GM21381 (cell line): Measurements from ENCODE around the gene NEK1.
A peak's percentile ranks its signal among the peaks of the same experiment; 100 is the strongest.
"Not testable (repeated sequence)": the region's sequence is repeated elsewhere in the genome, so short reads cannot be mapped to it uniquely, and the experiment has no call there.

Experiments used
- ATAC-seq: cut with Tn5 transposase; IDR thresholded peaks from one replicate; pipeline ENCODE4 v1.9.1; 2021; ENCODE audit warnings: mild to moderate bottlenecking, moderate library complexity; ENCODE audit not compliant: unreplicated experiment

NEK1 gene

DNA sequence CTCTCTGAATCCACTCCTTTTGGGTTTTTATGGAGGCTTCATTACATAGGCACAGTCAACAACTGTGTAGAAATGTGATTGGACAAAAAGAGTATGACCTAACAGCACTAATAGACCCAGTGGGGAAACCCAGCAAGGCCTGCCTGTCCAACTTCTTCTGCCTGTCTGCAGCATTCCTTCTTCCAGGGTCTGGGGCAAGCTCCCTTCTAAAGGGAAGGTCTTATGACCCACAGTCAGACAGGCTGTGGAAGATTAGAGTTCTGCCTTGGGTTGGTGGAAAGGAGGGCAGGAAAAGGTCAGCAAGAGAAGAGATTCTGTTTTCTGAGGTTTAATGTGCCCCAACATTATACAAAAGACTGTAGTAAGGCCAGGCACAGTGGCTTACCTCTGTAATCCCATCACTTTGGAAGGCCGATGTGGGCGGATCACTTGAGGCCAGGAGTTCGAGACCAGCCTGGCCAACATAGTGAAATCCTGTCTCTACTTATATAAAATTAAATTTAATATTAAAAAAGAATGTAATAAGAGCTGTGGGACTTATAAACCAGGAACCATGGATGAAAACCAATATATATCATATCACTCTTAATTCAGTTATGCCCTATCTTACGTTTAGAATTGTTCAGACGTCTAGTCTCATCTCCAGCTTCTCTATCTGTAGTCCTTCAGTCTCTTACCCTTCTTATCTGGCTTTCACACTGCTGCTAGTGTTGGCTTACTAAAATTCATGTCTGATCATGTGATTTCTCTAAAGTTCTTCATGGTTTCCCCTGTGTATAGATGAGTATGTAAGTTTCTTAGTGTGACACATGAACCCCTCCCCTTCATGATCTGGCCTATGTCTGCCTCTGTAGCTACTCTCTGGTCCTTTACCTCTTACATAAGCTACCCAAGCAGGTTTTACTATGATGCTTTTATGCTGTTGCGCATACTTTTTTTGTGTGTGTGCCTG, 14.2 kb upstream of the NEK1 start:
- ATAC-seq: no peak

- ATAC-seq: no peak
Measured at GRCh38 chr4:169625886-169626285, 13.5 kb upstream of the NEK1 start.

- ATAC-seq: not testable (repeated sequence)
Measured at GRCh38 chr4:169624012-169624411, 11.6 kb upstream of the NEK1 start.

GRCh38 chr4:169622566-169622965, 10.2 kb upstream of the NEK1 start:
- no peak for ATAC-seq

GRCh38 chr4:169621731-169622492, 9.5 kb upstream of the NEK1 start:
- no peak for ATAC-seq

DNA sequence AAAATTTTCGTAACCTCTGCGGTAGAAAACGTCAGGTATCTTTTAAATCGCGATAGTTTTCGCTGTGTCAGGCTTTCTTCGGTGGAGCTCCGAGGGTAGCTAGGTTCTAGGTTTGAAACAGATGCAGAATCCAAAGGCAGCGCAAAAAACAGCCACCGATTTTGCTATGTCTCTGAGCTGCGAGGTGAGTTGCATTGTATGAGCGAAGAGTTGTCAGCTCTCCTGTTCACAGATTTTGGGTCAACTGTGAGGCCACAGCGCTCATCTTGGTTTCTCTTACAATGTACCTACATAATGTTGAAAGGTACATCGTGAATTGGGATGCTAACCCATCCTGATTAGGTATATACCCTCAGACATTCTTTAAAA, 8.5 kb upstream of the NEK1 start:
- no peak for ATAC-seq

DNA sequence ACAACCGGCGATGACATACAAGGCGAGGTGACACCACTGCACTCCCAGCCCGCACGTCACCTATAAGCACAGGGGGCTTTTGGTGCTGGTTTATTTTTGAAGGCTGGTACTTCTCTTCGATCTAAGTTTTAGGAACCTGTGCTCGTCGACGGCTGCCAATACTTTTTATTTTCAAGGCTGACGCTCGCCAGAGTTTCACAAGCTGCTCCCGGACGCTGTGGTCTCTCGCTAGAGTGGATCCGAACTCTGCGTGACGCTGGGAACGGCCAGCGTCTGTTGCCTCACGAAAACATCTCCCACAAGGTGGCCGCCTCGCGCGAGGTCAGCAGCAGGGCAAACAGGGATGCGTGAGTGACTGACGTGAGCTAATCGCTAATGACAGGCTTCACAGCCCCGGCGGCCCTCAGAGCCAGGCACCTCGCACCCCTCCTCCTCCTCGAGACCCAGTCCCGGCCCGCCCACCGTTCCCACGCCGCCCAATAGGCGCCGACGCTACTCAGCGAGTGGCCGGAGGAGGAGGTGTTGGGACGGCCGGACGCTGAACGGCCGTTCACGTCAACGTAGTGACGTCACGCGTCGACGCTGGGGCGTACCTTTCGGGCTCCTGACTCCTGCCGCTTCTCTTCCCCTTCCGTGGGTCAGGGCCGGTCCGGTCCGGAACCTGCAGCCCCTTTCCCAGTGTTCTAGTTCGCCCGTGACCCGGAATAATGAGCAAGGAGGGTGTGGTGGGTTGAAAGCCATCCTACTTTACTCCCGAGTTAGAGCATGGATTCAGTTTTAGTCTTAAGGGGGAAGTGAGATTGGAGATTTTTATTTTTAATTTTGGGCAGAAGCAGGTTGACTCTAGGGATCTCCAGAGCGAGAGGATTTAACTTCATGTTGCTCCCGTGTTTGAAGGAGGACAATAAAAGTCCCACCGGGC, 7.8 kb upstream of the NEK1 start, which contains the start of gene CLCN3:
CLCN3 (plus strand) TSS at position 621 of the 922 bp plus-strand sequence. CDS start 15,351 bp downstream, outside the sequence.
- ATAC-seq: peak; percentile 96

DNA sequence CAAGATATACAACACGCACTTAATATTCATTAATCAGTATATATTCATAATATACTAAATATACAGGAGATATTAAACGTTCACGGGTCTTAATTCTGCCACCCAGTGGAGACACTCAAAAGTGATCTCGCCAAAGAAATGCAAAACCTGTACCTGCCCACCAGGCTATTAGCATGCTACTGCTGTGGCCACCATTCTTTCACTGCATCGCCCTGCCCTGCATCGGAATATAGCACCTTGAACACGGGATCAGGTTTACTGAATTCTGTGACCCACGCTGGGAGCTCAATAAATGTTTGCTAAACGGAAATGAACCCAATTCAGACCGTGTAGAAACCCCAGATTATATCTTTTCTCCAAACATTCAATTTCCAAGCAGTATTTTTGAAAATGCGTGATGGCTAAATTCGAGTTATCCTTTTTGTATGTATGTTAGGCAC, 7.2 kb upstream of the NEK1 start:
- ATAC-seq: peak; percentile 39

DNA sequence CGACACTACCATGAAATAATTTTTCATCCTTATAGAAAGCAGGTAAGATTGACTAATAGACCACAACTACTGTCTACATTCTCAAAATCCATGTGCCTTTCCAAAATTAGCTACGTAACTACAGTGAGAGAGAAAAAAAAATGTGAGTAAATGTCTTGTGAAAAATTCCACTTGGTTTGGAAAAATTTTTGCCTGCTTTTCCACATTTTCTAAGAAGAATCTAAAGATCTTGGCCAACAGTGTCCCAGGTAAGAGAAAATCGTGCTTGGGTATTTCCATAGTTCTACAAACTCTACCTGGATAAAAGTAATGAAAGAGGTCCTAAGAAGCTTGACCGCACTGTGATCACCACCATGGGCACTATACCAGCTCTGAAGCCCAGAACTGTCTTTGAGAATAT, 6.6 kb upstream of the NEK1 start:
- ATAC-seq: no peak

DNA sequence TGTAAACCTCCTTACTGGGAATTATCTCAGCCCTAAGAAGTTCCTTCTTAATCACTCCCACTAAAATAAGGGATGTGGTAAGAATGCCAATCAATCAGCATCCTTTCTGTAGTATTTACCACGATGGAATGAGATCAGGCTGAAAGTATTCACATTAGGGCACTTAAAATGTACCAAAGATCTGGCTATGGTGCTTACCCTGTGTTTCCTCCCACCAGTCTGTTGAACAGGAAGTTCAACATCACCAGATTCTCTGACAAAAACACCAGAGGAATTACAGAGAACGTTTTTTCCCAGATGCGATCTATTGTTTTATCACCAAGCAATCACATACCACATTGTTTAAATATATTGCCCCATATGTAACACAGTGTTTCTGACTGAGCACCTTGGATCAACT, 5.9 kb upstream of the NEK1 start:
- no peak for ATAC-seq

GRCh38 chr4:169617306-169617705, 4.9 kb upstream of the NEK1 start:
- ATAC-seq: no peak

DNA sequence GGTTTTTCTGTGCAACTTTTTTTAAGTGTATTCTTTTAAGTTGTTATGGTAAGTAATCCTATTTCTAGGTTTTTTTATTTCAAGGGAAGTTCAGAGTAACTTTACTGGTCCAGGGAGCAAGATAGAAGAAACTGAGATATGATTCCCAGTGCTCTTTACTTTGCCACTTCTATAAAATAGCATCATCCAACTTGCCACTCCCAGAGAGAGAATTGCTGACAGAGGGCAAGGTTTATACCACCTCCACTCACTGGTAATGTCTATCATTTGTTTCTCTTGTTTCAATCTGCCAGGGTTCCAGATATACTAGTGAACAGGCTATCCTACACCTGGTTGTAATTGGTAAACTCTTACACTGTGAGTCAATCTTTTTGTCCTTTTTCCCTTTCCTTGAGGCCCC, 4.5 kb upstream of the NEK1 start:
- no peak for ATAC-seq

DNA sequence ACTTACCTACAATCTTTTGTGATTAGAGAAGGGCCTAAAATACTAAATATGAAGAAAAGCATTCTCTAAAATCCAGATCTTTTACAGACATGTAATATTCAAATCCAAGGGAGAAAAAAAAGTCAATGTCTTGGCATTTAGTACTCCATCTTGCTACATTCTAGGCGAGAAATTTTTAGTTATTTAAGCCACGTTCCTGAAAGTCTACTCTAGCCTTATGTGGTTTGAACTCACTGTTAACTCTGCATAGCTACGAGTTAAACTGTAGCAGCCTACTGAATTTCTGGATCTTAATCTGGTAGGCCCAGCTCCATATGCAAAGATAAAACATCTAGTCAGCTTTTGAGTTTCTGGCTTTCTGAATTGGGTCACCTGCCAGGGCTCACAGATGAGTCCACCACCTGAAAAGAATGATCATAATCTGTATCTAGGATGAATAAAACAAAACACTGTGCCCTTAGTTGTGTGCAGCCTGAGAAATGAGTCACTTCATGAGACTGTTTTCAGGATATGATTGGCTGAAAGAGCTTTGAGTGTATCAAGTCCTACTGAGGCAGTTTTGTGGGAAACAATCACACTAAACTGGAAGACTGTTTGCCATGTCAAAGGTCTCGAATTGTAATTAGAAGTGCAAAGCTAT, 3.2 kb upstream of the NEK1 start:
- no peak for ATAC-seq

GRCh38 chr4:169612871-169613859, 782 bp upstream of the NEK1 start:
- peak; percentile 38 for ATAC-seq

DNA sequence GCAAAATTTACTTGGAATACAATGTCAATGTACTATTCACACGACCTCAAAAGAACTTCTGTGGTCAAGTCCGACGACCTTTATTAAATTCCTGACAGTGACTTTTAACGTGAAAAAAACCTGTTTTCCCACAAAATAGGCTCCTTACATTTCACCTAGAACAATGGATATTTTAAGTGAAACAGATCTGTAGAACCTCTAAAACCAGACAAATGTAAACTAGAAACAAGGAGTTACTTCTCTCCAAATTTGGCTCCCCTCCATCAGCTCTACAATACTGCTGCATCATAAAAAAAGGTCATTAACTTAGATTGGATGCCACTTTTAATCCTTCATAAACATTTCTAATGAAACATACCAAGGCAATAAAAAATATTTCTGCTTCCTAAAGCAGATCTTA, 1.2 kb downstream of the NEK1 start:
- no peak for ATAC-seq

DNA sequence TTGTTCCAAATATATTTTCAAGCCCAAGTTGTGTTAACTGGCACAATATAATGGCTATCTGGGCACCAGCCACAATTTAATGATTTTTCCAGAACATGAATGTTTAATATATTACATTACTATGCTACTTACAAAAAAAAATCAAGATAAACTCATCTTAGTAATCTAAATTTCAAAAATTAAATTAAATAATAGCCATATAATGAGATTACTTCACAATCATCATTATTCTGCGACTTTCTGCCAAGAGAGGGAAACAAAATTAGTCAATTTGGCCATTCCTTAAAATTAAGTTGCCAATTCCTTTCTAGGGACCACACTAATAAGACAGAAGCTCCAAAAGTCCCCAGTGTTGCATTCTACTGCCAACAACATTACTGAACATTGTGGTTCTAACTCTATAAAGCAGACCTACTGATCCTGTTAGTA, 7.5 kb downstream of the NEK1 start:
- ATAC-seq: no peak

DNA sequence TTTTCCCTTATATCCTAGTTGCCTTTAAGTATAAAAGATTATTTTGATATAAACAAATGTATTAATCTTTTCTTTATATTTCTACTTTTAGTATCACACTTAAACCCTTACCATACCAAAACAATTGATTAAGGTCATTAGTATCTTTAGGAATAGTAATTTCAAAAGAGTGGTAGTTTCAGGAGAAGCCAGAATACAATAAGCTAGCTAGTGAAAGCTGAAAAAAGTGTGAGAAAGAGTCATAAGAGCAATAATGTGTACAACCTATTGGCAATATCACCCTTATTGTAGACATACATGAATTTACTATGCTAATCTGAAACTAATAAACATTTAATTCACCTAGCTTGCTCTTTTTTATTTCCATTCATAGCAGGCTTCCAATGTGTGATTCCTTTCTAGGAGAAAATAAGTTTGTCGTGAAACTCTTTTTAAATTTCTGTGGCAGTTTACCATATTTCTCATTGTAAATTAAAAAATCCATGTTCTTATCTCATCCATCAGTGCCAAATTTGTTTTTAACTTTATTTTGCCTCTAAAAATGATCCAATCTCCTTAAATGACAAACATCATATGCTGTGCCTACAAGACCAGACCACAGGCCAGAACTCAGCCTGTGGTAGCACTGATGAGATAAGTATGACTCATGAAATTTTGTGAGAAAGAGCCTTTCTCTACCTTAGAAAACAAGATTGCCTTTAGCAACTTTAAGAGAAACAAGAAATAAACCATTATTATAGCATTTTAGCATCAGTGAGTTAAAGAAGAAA, 8.1 kb downstream of the NEK1 start:
- ATAC-seq: peak; percentile 78

GRCh38 chr4:169603312-169603711, 9.1 kb downstream of the NEK1 start:
- ATAC-seq: no peak
